Gastroesophageal sphincter (tissue), 3 donors: ENCODE data around the gene TMEM214.

Experiments used
- EP300 ChIP-seq: sonication (generic); formaldehyde crosslinking; IDR thresholded peaks from one replicate; pipeline ENCODE4 v1.6.1; 2017; ENCODE audit warnings: antibody characterized with exemption, mild to moderate bottlenecking
- POLR2A ChIP-seq, 2 donors: fragments of 450-650 bp; IDR thresholded peaks; one replicate each; pipeline ENCODE4 v1.6.1; 2017; ENCODE audit warnings: antibody characterized with exemption in 2 of 2, mild to moderate bottlenecking in 2 of 2, moderate library complexity in 1 of 2
- POLR2AphosphoS5 ChIP-seq: sonication (generic); formaldehyde crosslinking; IDR thresholded peaks from one replicate; pipeline ENCODE4 v1.6.1; 2017; ENCODE audit warnings: antibody characterized with exemption
- TF ChIP-seq, protein P1 (sequence below), 4 experiments: fragments of 200-600 bp in 2 of 4; fragments of 450-650 bp in 2 of 4; sonication (generic) in 1 of 4; IDR thresholded peaks; one replicate each; pipeline ENCODE4 v1.5.1; 2017 to 2019; ENCODE audit warnings: antibody characterized with exemption in 4 of 4, mild to moderate bottlenecking in 2 of 4, moderate library complexity in 2 of 4

DNA sequence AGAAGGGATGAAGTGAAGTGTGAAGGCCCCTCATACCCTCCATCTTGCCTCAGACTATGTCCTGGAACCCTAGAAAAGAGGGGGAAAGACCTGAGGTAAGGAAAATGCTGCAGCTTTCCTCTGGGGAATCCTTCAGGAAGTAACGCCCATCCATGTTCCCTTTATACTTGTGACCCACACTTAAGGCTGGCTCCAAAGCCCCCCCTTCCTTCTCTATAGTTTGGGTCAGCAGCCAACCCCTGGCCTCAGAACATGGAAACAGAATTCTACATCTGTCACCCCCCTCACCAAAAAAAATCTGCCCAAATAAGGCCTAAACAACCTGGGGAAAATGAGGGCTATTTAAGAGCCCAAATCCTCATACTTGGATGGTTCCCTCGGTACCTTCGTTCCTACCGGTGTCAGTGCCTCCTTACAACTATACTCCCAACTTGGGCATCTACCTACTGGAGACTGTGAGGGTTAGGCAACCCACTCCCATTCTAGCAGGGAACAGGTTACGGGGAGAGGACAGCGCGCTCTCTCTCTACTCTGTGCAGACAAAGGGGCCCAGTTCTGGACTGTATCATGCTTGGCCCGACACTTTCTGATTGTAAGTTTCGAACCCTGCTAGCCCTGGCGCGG is 38.0 kb downstream of the TMEM214 start:
- TF ChIP-seq POLR2A (IDR thresholded peaks at IDR 0.05) (no peak), EP300 (no peak), POLR2AphosphoS5 (no peak)
- TF ChIP-seq, protein P1, sequence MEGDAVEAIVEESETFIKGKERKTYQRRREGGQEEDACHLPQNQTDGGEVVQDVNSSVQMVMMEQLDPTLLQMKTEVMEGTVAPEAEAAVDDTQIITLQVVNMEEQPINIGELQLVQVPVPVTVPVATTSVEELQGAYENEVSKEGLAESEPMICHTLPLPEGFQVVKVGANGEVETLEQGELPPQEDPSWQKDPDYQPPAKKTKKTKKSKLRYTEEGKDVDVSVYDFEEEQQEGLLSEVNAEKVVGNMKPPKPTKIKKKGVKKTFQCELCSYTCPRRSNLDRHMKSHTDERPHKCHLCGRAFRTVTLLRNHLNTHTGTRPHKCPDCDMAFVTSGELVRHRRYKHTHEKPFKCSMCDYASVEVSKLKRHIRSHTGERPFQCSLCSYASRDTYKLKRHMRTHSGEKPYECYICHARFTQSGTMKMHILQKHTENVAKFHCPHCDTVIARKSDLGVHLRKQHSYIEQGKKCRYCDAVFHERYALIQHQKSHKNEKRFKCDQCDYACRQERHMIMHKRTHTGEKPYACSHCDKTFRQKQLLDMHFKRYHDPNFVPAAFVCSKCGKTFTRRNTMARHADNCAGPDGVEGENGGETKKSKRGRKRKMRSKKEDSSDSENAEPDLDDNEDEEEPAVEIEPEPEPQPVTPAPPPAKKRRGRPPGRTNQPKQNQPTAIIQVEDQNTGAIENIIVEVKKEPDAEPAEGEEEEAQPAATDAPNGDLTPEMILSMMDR (IDR thresholded peaks at IDR 0.05): no peak
